Stimulated activated CD8-positive, alpha-beta memory T cell treated with anti-CD3 and anti-CD28 coated beads, Interleukin-15, amount 100 ng/mL, for 1 hour (primary cell): ENCODE data around the gene PPP1R26.

Experiments used
- DNase-seq: peaks from one replicate; pipeline ENCODE4 v3.0.0-alpha.2; 2020; ENCODE audit warnings: low read depth

Gene PPP1R26

GRCh38 chr9:135464181-135464580, 15.4 kb upstream of the PPP1R26 start:
- DNase-seq, result no peak

GRCh38 chr9:135468854-135469521, 10.6 kb upstream of the PPP1R26 start:
- DNase-seq, result no peak

DNA sequence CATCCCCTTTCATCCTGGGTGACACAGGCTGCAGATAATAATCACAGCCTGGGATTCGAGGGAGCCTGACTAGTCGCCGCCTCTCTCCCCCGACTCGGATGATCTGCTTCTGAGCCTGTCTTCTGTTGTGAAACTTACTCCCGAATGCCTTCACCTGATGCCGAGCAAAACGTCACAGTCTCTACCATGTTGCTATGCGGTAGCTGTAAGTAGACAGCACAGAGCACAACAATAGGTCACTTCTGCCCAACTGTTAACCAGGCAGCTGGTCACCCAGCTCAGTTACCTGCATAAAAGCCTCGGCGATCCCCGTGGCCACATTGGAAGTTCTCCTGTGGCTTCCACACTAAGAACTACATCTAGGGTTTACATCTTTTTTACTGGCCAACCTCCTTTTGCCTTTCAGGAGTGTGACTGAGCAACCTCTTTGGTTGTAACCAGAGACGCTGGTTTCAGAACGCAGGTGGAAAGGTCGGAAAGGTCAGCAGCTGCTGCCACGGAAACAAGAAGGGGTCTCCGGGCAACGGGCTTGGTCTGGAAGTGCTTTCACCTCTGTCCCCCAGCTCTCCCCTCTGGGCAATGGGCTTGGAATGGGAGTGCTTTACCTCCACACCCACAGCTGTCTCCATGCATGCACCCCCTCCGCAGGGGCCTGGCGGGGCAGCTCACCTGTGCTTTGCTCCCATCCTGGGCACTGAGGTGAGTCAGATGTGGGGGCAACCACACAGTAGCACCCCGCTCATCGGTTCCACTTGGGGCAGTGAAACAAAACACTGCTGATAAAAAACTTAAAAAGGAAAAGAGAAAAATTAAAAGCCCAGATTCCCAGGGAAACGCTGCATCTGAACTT, 7.6 kb upstream of the PPP1R26 start:
- DNase-seq, result no peak

DNA sequence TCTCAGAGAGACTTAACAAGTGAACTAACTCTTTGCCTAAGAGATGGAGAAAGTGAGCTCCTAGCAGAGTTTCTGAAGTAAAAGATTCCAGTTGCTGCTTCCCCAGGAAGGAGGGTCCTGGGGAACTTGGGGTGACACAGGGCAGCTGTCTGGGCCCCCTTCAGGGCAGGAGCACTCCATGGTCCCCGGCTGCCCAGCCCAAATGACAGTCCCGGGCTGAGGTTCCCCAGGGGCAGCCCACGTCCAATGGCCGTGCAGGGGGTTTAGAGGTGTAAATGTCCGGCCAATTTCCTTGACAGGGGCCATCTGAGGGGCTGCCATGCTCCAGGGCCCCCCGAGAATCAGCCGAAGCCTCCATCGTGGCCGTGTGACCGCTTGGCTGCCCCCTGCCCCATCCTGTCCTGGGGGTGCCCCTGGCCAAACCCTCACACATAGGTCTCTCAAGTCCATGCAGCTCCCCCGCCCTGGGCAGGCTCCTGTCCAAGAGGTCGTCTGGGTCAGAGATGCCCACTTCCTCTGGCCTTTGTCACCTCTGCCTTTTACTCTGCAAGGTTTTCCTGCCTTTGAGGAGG, 5.5 kb upstream of the PPP1R26 start:
- DNase-seq, result no peak

DNA sequence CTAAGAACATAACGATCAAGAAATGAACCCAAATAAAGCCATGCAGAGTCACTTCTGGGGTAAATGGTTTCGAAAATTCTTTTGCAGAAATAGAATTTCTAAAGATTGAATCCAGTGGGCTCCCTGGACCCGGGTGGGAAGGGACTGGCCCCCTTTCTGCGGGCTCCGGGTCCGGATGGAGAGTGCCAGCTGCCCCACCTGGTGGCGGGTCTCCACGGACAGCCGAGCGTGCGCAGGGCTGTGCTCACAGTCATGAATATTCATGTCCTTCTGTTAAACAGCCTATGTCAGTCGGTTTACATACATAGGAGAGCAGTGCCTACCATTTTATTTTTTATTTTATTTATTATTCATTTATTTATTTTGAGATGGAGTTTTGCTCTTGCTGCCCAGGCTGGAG, 4.7 kb upstream of the PPP1R26 start:
- no peak for DNase-seq

DNA sequence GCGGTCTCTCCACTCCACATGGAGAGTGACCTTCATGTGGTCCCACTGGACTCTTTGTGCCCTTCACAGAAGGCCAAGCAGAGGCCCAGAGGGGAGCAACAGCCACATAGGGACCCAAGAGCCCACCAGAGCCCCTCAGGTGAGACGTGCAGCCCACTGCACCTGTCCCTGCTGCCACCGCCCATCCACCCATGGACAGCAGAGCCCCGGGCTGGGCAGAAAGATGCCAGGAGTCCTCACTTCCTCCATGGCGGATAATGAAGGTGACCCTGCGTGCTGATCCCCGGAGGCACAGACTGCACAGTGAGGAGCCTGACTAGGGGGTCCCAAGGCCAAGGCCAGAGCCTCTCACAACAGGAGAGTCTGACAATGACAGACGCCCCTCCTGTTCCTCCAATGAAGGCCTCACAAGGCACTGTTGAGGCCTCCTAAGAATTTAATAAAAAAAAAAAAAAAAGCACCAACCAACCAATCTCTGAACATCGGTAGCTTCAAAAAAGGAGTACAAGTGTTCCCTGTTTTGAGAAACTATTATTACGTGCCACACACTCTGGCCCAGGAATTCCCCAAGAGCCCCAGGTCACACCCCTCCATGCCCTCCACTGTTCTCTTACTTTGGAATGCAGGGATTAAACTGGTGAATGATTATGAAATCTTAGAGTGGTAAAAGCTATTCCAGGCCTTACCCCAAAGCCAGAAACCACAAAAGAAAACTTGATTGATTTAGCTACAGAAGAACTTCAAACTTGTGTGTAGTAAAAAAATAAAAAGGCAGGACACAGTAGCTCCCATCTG, 2.8 kb upstream of the PPP1R26 start:
- no peak for DNase-seq

DNA sequence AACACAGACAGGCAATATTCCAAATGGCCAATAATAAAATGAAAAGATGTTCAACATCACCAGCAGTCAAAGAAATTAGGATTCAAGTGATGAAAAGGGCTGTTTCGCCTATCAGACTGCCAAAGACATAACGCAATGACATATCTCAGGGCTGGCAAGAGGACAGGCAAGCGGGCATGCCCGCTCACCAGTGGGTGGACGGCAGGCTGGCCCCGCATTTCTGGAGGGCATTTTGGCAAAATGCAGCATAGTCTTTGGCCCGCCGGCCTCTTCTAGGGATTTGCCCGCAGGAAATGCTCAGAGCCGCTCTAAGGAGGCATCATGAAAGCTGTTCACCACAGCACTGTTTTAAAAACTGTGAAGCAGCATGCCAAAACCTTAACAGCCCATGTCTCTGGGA, 1.4 kb upstream of the PPP1R26 start:
- DNase-seq, result no peak

DNA sequence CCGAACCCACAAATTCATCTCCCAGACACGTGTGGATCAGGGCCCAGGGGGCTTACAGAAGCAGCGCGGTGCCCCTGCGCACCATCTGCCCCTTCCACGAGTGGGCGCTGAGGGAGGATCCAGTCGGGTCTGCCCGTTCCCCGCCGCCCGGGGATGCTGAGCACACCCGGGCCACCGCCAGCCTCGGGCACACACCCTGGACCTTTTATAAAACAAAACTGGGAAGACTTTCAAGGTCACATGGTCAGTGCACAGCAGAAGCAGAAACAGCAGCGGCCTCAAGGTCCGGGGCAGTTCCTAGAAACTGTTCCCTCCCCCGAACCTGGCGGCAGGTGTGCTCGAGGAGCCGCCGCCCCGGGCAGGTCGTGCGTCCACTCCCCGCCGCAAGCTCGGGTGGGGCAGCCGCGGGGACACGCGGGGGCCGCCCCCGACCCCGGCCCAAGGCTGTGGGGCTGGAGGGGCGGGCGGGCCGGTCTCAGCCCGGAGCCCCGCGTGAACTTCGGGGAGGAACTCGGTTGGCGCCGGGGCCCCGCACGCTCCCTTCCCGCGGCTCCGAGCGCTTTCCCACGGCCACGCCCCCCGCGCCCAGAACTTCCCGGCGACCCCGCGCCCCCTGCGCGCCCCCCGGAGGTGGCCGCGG, 633 bp upstream of the PPP1R26 start:
- DNase-seq, result no peak

DNA sequence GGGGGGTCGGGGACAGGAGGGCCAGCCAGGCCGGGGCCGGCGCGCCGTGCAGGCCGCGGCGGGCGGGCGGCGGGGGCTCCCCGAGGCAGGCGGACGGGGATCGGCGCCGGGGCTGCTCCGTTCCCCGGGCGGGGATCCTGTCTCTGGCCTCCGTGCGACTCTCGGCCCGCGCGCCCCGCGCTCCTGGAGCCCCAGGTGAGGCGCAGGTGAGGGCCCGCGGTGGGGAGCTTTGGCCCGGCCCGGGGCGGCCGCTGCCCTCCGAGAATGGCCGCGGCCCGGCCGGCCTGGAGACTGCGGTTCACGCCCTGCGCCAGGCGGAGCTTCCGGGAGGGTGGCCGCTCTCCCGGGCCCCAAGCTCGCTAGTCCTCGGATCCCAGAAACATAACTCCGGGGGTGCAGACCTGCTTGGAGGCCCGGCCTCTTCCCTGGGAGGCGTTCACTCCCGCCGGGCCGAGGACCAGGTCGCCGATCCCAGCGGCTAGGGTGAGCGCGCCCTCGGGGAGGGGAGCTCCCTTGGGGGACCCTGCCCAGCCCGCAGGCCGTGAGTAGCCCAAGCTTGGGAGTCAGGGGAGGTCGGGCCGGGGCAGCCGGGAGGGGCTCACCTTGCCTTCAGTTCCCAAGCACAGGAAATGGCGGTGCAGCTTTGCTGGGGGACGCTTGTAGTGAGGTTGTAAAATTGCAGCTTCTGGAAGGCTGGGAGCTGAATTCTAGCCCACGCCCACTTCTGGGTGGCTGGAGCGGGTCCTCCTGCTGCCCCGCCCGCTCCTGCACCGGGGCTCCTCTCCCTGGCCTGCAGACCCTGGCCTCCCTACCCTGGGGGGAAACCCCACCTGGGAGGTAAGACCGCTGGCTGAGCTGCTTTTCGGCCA, 723 bp downstream of the PPP1R26 start:
- no peak for DNase-seq

DNA sequence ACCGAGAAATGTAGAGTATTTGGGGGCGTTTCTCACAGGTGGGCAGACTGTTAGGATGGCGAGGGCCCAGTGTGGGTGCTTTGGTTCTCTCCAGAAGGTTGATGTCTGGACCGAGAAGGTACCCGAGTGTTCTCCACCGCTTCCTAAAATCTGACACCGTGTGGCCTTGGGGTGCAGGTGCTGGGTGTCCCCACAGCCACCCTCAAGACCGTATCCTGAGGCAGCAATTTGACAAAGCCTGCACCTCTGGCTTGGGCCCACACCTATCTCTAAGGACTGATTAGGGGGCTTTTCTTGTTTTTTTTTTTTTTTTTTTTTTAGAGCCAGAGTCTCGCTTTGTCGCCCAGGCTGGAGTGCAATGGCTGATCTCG, 1.3 kb downstream of the PPP1R26 start:
- DNase-seq, result no peak

GRCh38 chr9:135482015-135482754, 2.6 kb downstream of the PPP1R26 start:
- no peak for DNase-seq

DNA sequence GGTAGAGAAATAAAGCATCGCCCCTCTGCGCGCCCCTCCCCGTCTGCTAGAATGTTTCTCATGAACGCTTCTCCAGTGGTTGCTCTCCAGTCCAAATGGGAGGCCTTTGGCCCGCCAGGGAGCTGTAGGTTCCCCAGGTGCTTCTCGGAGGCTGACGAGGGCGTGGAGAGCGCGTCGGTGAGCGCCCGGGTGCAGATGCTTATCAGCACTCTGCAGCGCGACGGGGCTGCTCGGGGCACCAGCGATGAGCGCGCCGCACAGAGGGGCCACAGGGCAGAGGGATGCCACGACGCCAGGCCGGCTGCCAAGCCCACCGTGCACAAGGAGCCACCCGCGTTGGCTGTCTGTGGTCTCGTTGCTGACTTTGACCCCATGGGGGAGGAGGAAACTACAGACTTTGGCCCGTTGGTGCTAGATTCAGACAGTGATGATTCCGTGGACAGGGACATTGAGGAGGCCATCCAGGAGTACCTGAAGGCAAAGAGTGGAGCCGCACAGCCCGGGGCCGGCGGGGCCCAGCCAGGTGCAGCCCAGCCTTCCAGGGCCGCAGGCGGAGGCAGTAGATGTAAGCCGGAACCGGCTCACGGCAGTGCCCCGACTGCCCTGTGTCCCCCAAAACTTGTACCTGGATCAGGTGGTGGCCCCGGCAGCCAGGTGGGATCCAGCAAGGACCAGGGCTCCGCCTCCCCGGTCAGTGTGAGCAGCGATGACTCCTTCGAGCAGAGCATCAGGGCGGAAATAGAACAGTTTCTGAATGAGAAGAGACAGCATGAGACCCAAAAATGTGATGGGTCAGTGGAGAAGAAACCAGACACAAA, 5.1 kb downstream of the PPP1R26 start:
- DNase-seq, result no peak

DNA sequence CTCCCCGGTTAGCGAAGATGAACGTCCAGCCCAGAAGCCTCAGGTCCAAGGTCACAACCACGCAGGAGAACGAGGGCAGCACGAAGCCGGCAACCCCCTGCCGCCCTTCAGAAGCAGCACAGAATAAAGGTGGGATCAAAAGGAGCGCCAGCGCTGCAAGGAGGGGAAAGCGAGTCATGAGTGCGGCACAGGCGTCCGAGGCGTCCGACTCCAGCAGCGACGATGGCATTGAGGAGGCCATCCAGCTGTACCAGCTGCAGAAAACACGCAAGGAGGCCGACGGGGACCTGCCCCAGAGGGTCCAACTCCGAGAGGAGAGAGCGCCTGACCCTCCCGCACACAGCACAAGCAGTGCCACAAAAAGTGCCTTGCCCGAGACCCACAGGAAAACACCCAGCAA, 5.8 kb downstream of the PPP1R26 start:
- DNase-seq, result no peak

DNA sequence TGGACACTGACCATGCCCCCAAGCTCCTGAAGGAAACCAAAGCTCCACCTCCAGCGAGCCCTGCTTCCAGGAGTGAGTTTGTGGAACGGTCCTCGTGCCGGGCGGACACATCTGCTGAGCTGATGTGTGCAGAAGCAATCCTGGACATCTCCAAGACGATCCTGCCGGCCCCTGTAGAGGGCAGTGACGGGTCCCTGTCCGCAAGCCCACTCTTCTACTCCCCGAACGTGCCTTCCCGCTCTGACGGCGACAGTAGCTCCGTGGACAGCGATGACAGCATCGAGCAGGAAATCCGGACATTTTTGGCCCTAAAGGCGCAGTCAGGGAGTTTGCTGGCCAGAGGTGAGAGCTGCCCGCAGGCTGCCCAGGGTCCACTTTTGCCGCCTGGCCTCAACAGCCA, 6.2 kb downstream of the PPP1R26 start:
- no peak for DNase-seq

DNA sequence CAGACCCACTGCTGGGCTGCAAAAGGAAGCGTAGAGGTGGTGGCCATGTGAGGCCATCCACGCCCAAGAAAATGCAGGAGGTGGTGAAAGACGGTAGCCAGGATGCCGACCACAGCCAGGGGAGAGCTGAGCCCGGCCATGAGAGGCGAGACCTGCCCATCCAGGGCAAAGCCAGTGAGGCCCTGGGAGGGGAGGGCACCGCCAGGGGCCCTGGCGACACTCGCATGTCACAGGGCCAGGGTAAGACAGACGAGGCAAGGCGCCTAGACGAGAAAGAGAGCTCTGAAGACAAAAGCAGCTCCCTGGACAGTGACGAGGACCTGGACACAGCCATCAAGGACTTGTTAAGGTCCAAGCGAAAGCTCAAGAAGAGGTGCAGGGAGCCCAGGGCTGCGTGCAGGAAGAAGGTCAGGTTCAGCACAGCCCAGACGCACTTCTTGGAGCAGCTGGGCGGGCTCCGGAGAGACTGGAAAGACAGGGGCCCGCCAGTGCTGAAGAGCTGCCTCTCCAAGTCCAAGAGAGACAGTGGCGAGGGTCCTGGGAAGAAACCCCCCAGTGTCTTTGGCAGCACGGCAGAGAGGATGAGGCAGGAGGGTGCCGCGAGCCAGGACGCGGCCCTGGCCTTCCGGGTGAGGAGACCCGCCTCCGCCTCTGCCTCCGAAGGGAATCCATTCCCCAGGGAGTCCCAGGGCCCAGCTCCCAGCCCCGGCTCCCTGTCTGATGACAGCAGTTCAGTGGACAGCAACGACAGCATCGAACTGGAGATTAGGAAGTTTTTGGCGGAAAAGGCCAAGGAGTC, 6.9 kb downstream of the PPP1R26 start:
- no peak for DNase-seq

DNA sequence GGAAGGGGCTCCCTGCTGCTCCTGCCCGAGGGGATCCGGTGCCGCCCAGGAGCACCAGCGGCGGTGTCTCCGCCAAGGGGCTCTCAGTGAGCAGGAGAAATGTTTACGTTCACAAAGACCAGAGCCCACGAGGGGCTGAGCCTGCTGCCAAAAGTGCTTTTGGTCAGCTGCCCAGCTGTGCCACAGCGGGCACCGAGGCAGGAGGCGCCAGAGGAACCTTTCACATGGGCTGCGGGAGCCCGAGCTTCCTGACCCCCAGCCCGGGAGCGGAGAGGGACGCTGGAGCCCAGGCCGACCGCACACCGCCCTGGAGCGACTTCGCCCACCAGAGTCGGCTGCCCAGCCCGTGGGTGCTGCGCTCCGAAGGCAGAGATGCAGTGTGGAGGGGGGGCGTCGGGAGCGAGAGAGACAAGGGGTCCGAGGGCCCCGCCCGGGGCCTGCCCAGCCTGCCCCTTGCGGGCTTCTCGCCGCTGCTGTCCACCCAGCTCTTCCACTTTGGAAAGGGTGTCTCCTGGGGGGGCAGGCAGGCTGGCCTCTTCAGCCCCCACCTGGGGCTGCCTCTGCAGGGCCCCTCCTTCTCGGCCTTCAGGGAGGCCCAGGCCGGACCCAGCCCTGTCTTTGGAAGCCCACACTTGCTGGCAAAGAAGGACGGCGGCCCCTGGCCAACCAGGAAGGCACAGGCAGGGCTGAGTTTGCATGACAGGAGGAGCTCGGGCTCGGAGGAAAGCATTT, 7.9 kb downstream of the PPP1R26 start:
- DNase-seq, result no peak

GRCh38 chr9:135488013-135488330, 8.4 kb downstream of the PPP1R26 start:
- no peak for DNase-seq

- no peak for DNase-seq
Observed at GRCh38 chr9:135488527-135488926, 8.9 kb downstream of the PPP1R26 start.
